Dermis blood vessel endothelial cell (primary cell): ENCODE data around the gene CAMK2N2. TPM values are rescaled to one million over a fixed set of nuclear protein-coding genes. Genes with fewer than 3 reads are reported as not detected.

ENCODE experiments used
- DNase-seq: peaks from one replicate; pipeline ENCODE4 v3.0.0; 2010
- total RNA-seq: library from RNA; depleted of rRNA; stranded (reverse); fragments of >200 nt; gene quantifications from 2 replicates; pipeline ENCODE4 v1.2.3, GENCODE V29; 2014

The CAMK2N2 gene
- total RNA-seq, 1 donor from 2014 or later: not detected

- no peak for DNase-seq
Observed at GRCh38 chr3:184211718-184212117, 49.6 kb downstream of the CAMK2N2 start.

GRCh38 chr3:184211297-184211696 lies 50.1 kb downstream of the CAMK2N2 start:
- DNase-seq: no peak

Other genes starting within 250 kb of the CAMK2N2 start
- 13.7 and 19.1 TPM in 2 replicates for gene ABCC5, start 243.7 kb downstream of the CAMK2N2 start, total RNA-seq
- gene HTR3D, start 229.8 kb downstream of the CAMK2N2 start, total RNA-seq: not detected in 2 replicates
- 0.19 TPM in 1 of 2 replicates, not detected in the other for gene HTR3C, start 208.5 kb downstream of the CAMK2N2 start, total RNA-seq
- not detected in 2 replicates for gene HTR3E, start 164.5 kb downstream of the CAMK2N2 start, total RNA-seq
- gene EIF2B5, start 126.2 kb downstream of the CAMK2N2 start, total RNA-seq: 43.7 and 44.2 TPM in 2 replicates
- 33.5 and 36.9 TPM in 2 replicates for gene DVL3, start 106.2 kb downstream of the CAMK2N2 start, total RNA-seq
- gene AP2M1, start 86.7 kb downstream of the CAMK2N2 start, total RNA-seq: 419 and 557 TPM in 2 replicates
- 44.5 and 58.4 TPM in 2 replicates for gene ABCF3, start 75.4 kb downstream of the CAMK2N2 start, total RNA-seq
- gene VWA5B2, start 32.0 kb downstream of the CAMK2N2 start, total RNA-seq: 0.05 and 0.17 TPM in 2 replicates
- 36.8 and 40.6 TPM in 2 replicates for gene ALG3, start 12.6 kb downstream of the CAMK2N2 start, total RNA-seq
- 3.0 and 4.8 TPM in 2 replicates for gene EEF1AKMT4, start 11.9 kb downstream of the CAMK2N2 start, total RNA-seq
- gene ECE2, start 14.5 kb upstream of the CAMK2N2 start, total RNA-seq: not detected in 2 replicates
- gene PSMD2, start 37.7 kb upstream of the CAMK2N2 start, total RNA-seq: 411 and 593 TPM in 2 replicates
- gene EIF4G1, start 53.1 kb upstream of the CAMK2N2 start, total RNA-seq: 217 and 574 TPM in 2 replicates
- 32.9 and 50.5 TPM in 2 replicates for gene FAM131A, start 76.0 kb upstream of the CAMK2N2 start, total RNA-seq
- 3.2 and 5.4 TPM in 2 replicates for gene CLCN2, start 100.1 kb upstream of the CAMK2N2 start, total RNA-seq
- gene POLR2H, start 100.2 kb upstream of the CAMK2N2 start, total RNA-seq: 91.2 and 135 TPM in 2 replicates
- not detected in 2 replicates for gene THPO, start 116.7 kb upstream of the CAMK2N2 start, total RNA-seq
- 0.23 and 0.34 TPM in 2 replicates for gene CHRD, start 118.5 kb upstream of the CAMK2N2 start, total RNA-seq